Stimulated activated CD8-positive, alpha-beta memory T cell treated with anti-CD3 and anti-CD28 coated beads, Interleukin-4, amount 100 ng/mL, for 4 hours (primary cell): Measurements from ENCODE around the gene VSTM5.

Source experiments
- DNase-seq, 2 donors: peaks; one replicate each; pipeline ENCODE4 v3.0.0-alpha.2; 2020; ENCODE audit warnings: low read depth in 2 of 2, low spot score in 1 of 2

VSTM5 gene

DNA sequence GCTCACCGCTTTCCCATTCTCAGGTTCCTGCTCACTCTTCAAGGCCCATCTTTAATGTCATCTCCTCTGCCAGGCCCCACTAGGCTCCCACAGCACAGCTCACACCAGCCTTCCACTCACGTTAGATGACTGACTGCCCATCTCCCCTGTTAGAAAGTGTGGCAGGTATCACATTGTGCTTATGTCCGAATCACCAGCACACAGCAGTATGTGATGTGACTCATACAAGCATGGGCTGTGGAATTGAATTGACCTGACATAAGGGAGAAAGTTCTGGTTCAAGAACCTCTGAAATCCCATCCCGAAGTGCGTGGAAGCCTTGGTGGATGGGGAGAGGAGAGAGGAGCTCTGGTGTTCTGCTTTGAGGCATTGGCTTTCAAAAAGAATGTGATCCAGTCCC, 6.5 kb downstream of the VSTM5 start:
- DNase-seq = no peak

- no peak for DNase-seq
Measured at GRCh38 chr11:93842461-93842860, 8.0 kb downstream of the VSTM5 start.

- no peak for DNase-seq
Measured at GRCh38 chr11:93842034-93842433, 8.4 kb downstream of the VSTM5 start.

- DNase-seq = no peak
Measured at GRCh38 chr11:93841446-93841845, 9.0 kb downstream of the VSTM5 start.

DNA sequence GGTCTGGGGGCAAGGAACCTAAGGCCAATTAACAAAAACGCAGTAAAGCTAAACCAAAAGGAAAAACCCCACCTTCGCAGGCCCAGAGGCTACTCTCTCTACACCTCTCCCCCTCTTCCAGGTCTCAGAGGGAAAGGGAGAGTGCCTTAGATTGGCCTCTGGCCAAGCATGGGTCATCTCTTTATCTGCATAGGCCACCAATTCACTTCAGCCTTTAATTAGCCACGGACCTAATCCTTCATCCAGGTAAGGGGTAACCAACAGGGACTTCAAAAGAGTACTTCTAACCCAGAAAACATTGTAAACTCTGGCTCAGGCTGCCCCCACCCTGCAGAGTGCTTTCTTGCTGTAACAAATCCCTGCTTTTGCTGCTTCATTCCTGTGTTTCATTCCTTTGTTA, 9.4 kb downstream of the VSTM5 start:
- no peak for DNase-seq

GRCh38 chr11:93840180-93840579, 10.2 kb downstream of the VSTM5 start:
- no peak for DNase-seq

- no peak for DNase-seq
Measured at GRCh38 chr11:93838967-93839366, 11.5 kb downstream of the VSTM5 start.

DNA sequence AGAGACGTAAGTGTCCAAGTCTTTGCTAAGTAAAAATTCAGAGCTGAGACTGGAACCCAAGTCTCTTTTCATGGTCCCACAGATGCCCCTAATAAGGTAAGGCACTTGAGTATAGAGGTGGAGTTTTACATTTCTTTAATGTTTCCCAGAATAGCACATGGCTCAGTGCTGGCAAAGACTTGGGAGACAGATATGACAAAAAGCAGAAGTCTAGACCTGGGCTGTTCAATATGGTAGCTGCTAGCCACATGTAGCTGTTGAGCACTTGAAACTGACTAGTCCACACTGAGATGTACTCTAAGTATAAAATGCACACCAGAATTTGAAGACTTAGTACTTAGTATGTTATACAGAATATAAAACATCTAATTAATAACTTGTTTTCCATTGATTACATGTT, 17.6 kb downstream of the VSTM5 start:
- DNase-seq = no peak

- DNase-seq = no peak
Measured at GRCh38 chr11:93831343-93832127, 18.9 kb downstream of the VSTM5 start.

GRCh38 chr11:93829598-93829997, 20.8 kb downstream of the VSTM5 start:
- DNase-seq = no peak

DNA sequence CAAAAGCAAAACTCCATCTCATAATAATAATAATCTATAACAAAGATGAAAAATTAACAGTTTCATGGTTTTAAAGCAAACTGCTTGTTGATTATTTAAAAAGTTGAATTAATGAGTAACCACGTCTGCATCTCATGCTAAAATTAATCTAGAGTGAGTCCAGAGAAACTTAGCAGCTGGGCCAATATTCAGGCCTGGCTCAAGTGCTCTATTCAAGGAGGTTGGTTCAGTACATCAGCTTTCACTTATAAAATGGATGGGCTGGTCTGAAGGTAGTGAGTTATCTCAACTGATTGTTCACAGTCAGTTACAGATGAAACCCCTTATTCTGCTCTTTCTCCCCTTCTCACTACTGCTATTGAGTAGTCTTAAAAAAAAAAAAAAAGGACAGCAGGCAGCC, 23.1 kb downstream of the VSTM5 start:
- DNase-seq = no peak

- no peak for DNase-seq
Measured at GRCh38 chr11:93823210-93823609, 27.2 kb downstream of the VSTM5 start.

- no peak for DNase-seq
Measured at GRCh38 chr11:93822359-93822758, 28.1 kb downstream of the VSTM5 start.

DNA sequence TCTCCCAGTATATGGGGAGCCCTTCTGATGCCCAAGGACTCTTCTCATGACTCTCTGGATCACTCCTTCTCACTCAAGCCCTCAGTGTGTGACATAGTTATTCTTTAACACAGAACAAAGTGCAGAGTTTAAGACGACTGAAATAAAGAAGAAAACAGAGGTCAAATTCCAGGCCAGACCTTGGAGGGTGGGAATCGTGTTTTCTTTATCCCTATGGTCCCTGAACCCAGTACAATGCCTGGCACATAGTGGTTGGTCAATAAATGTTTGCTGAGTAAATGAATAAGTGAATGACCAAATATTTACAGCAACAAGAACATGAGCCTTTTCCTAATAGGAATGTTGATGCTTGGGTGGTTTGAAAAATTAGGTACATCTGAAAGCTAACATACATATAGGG, 28.8 kb downstream of the VSTM5 start:
- DNase-seq = no peak

DNA sequence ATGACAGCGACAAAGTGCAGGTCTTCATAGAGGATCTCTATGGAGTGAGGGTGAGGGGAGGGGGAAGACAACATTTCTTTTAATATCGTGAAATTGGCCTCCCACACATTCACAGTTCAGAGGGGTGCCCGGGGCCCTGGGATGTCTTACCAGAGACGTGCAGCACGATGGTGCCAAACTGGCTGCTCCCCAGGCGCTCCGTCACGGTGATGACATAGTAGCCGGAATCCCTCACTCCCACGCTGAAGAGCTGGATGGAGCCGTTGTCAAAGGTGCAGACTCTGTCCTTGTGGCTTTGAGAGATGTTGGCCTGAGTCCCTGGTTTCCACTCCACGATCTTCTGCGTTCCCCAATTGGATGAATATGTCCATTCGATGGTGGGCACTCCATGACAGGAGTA, 29.6 kb downstream of the VSTM5 start:
- DNase-seq = no peak

DNA sequence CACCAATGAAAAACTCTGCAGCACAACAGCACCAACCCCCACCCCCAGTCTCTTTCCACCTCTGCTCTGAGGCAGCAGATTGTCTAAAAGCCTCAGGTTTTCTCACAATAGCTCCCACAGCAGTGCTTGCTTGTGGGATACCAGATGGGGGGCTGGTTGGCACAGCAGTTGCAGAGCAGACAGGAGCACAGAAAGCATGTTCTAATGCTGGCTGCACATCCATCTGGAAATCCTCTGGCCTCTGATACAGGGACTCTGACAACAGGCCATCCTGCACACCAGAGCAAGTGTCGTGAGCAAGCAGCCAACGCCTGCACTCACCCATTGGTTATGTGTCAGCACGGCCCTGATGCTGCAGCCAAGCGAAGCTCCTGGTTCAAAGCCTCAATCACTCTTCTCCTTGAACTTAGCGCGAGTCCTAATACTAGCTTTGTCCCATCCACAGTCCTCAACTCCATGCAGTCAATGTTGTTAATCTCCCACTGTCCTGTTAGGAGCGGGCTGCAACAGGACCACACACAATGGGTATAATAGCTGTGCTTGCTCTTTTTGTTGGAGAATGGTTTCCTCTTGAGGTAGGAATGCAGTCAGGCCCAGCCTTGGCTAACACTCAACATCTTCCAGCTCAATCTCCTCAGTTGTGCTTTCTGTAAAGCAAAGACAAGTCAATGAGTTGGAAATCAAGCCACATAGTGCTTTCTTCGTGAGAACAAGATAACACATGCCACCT, 30.3 kb downstream of the VSTM5 start:
- no peak for DNase-seq

- DNase-seq = no peak
Measured at GRCh38 chr11:93817426-93818348, 32.7 kb downstream of the VSTM5 start.

DNA sequence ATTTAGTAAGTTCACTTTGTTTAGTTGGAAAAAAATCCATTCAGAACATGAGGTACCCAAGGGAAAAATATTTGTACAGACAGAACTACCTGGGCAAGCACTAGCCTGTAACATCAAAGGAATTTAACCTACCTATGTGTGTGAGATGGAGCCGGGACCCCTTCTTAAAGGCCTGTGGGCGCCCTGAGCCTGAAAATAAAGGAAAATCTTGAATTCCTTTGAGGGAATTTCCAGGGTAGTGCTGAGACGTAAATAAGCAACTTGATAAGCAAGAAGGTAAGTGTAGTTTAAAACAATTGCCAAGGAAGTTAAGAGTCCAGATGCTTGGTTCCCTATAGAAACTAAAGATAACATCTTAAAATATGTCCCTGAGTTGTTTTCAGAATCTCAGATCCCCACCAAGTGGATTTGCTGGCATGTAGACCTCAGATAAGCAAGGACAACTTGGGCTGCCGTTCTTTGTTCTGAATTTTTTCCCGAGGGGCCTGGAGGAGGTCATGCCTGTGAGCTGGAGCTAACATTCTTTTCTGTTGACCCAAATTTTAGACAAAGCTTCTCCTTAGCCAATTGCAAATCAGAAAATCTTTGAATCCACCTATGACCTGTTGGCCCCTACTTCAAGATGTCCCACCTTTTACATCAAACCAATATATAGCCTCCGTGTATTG, 35.3 kb downstream of the VSTM5 start:
- DNase-seq = no peak

DNA sequence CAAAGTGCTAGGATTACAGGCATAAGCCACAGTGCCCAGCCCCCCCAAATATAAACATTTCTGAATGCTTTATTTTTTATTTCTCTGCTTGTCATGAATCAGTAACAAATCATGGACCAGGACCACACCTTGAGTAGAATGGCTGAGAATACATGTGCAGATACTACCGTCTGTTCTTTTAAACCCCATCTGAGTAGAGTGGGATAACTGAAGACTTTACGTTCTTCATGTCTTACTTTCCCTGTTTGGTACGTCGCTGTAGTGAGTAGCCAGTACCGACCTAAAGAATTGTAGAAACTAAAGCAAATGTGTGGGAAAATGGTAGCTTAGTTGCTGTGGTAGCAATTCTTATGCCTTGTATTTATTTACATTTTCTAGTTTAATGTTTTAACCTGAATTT, 36.4 kb downstream of the VSTM5 start:
- no peak for DNase-seq

DNA sequence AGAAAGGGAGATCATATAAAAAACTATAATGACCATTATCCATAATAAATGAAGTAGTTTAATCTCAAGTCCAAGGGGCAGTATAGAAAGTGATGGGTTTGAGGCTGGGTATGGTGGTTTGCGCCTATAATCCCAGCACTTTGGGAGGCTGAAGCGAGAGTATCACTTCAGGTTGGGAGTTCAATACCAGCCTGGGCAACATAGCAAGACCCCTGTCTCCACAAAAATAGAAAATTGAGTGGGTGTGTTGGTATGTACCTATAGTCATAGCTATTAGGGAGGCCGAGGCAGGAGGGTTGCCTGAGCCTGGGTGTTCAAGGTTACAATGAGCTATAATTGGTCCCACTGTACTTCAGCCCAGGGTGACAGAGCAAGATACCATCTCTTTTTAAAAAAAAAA, 42.4 kb downstream of the VSTM5 start:
- DNase-seq = no peak

DNA sequence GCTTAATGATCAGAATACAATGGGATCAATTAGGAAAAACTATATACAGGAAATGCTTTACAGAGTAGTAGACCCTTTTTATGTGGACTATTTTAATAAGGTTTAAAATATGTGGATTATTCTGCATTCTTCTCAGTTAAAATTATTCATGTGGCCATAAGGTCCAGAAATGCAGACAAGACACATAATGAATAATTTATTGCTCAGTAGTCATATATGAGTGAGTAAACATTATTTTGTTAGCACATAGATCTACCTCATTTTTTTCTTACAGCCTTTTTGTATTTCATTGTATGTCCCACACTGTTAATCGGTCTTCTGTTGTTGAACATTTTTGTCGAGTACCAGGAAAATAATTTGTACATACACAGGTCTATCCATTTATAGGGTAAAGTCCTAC, 45.5 kb downstream of the VSTM5 start:
- DNase-seq = no peak
